Testis (tissue), 3 donors: ENCODE data around the gene RRP9. TPM values are rescaled to one million over a fixed set of nuclear protein-coding genes. Genes with fewer than 3 reads are reported as not detected.

Source experiments
- DNase-seq: peaks from one replicate; pipeline ENCODE4 v3.0.0-alpha.2; 2019
- H3K27ac ChIP-seq, 2 donors: fragments of 200-600 bp; sonication (generic); one replicate each; pipeline ENCODE4 v1.5.1; 2019
- H3K27me3 ChIP-seq: fragments of 200-600 bp; sonication (generic); one replicate; pipeline ENCODE4 v1.5.1; 2019
- H3K36me3 ChIP-seq: fragments of 200-600 bp; sonication (generic); one replicate; pipeline ENCODE4 v1.5.1; 2017; ENCODE audit warnings: low read depth; ENCODE audit errors: missing control alignments
- H3K4me1 ChIP-seq: fragments of 200-600 bp; sonication (generic); one replicate; pipeline ENCODE4 v1.5.1; 2019
- H3K4me3 ChIP-seq, 2 donors: fragments of 200-600 bp; sonication (generic); one replicate each; pipeline ENCODE4 v1.5.1; 2017 to 2019
- H3K9me3 ChIP-seq: fragments of 200-600 bp; sonication (generic); one replicate; pipeline ENCODE4 v1.5.1; 2017
- CTCF ChIP-seq, 3 experiments: fragments of 450-650 bp in 2 of 3; fragments of 200-600 bp in 1 of 3; sonication (generic) in 1 of 3; IDR thresholded peaks; one replicate each; pipeline ENCODE4 v1.5.1; 2016 to 2019; ENCODE audit warnings: antibody characterized with exemption in 3 of 3, mild to moderate bottlenecking in 2 of 3, moderate library complexity in 1 of 3
- POLR2A ChIP-seq: fragments of 450-650 bp; IDR thresholded peaks from one replicate; pipeline ENCODE4 v1.6.1; 2017; ENCODE audit warnings: antibody characterized with exemption, mild to moderate bottlenecking, moderate library complexity
- WGBS, 2 donors: methylation state at CpG; one replicate each; pipeline ENCODE4 v1.1.5; 2018; 5-methylcytosine and 5-hydroxymethylcytosine counted together
- intact Hi-C: fragments of 100-400 bp; cut with DNase I; formaldehyde crosslinking; loops from one replicate; pipeline ENCODE4 v1.15.1; 2023; ENCODE audit warnings: low total_unique reads
- polyA plus RNA-seq: library from polyadenylated mRNA; stranded (reverse); fragments of 350-450 nt; fragmentation: Illumina TruSeq; extraction: RNeasy Lipid Tissue Mini Kit (QIAGEN cat#74804); gene quantifications from one replicate; pipeline ENCODE4 v1.2.3, GENCODE V29; 2014; ENCODE audit warnings: low read depth, low replicate concordance; ENCODE audit not compliant: insufficient read depth
- total RNA-seq, 2 donors: library from RNA; depleted of rRNA; stranded (reverse); fragments of >200 nt; gene quantifications; one replicate each; pipeline ENCODE4 v1.2.3, GENCODE V29; 2016

Gene RRP9
- total and polyA plus RNA-seq, 3 donors from 2014 or later: 11.6 to 18.7 (median 18.1) TPM

GRCh38 chr3:51986010-51986947, 44.6 kb upstream of the RRP9 start:
- no peak for DNase-seq
- 82 to 87% methylated on average over 8 to 12 of the region's 12 CpGs for WGBS, 2 donors
- Histone ChIP-seq H3K36me3 (no peaks in the 10 kb centered on the region), H3K9me3 (no peaks in the 10 kb centered on the region), H3K27me3 (no peaks in the 10 kb centered on the region), H3K4me1 (peaks cover 20% of the 10 kb centered on the region), H3K27ac (no peak overlapping the region), H3K4me3 (no peak overlapping the region)
- no peak for TF ChIP-seq CTCF (IDR thresholded peaks at IDR 0.05)
- TF ChIP-seq POLR2A: no peak
- intact Hi-C loops: no loop called here

- no peak for DNase-seq
- intact Hi-C loops: no loop called here
- no peaks in the 10 kb centered on the region for H3K9me3 ChIP-seq
- WGBS, 2 donors: 91 to 100% methylated on average over 1 to 6 of the region's 6 CpGs
- H3K27me3 ChIP-seq: no peaks in the 10 kb centered on the region
- no peaks in the 10 kb centered on the region for H3K36me3 ChIP-seq
- no peak overlapping the region for H3K27ac ChIP-seq
- no peak for TF ChIP-seq CTCF (IDR thresholded peaks at IDR 0.05)
- no peak for TF ChIP-seq POLR2A
- no peak overlapping the region for H3K4me3 ChIP-seq
- peaks cover 20% of the 10 kb centered on the region for H3K4me1 ChIP-seq
Measured at GRCh38 chr3:51985063-51985462, 43.4 kb upstream of the RRP9 start.

GRCh38 chr3:51984269-51984647, 42.6 kb upstream of the RRP9 start:
- no peak for DNase-seq
- no peak for TF ChIP-seq CTCF (IDR thresholded peaks at IDR 0.05)
- TF ChIP-seq POLR2A: no peak
- intact Hi-C loops: no loop called here

GRCh38 chr3:51983578-51984268, 42.0 kb upstream of the RRP9 start:
- intact Hi-C loops: no loop called here
- DNase-seq: no peak
- Histone ChIP-seq H3K4me1 (peaks cover 20% of the 10 kb centered on the region), H3K4me3 (peak overlapping the region; percentile 68), H3K9me3 (no peaks in the 10 kb centered on the region), H3K36me3 (no peaks in the 10 kb centered on the region), H3K27ac (peak overlapping the region; percentile 82 to 88), H3K27me3 (no peaks in the 10 kb centered on the region)
- WGBS, 2 donors: 56 to 71% methylated on average over 20 to 22 of the region's 22 CpGs
- no peak for TF ChIP-seq CTCF (IDR thresholded peaks at IDR 0.05)
- TF ChIP-seq POLR2A: no peak

More at GRCh38 chr3:51984269-51984647, 42.6 kb upstream of the RRP9 start:
- Histone ChIP-seq H3K9me3 (no peaks in the 10 kb centered on the region), H3K4me1 (peaks cover 20% of the 10 kb centered on the region), H3K27me3 (no peaks in the 10 kb centered on the region), H3K27ac (peak overlapping the region; percentile 14 to 82), H3K4me3 (no peak overlapping the region), H3K36me3 (no peaks in the 10 kb centered on the region)
